ENCODE measurements around the gene ARID1B. TPM values are rescaled to one million over a fixed set of nuclear protein-coding genes. Genes with fewer than 3 reads are reported as not detected.

ARID1B gene
- total RNA-seq, 1 donor from 2014 or later: 67.5 TPM

DNA sequence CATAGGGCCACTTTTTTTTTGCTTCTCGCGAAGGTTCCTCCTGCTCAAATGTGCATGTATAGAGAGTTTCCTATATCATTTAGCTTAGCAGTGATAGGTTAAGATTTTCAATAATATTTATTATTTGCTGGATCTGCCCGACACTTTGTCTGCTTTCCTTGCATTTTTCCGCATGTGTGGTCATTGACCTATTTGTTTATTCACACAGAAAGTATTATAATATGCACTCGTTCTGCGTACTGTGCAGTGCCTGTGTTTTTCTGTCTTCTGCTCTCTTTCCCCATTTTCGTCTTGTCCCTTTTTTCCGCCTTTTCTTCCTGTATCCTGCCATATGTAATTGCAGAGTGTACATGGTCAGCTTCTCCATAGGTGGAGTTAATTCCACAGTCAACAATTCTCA, 290.3 kb downstream of the ARID1B start:
- Mint-ChIP-seq H3K4me1 (peaks cover 34% of the 10 kb centered on the region), H3K4me3 (no peak overlapping the region), H3K9me3 (no peaks in the 10 kb centered on the region), H3K36me3 (ENCODE audit: low read depth) (peaks cover 4% of the 10 kb centered on the region), H3K27ac (no peak overlapping the region), H3K27me3 (no peaks in the 10 kb centered on the region)
- no peak for DNase-seq
- intact Hi-C loops (cut with micrococcal nuclease): loop anchor here (5.0 kb wide), 1 partner anchor 35 kb away; no protein-coding TSS in a partner anchor

DNA sequence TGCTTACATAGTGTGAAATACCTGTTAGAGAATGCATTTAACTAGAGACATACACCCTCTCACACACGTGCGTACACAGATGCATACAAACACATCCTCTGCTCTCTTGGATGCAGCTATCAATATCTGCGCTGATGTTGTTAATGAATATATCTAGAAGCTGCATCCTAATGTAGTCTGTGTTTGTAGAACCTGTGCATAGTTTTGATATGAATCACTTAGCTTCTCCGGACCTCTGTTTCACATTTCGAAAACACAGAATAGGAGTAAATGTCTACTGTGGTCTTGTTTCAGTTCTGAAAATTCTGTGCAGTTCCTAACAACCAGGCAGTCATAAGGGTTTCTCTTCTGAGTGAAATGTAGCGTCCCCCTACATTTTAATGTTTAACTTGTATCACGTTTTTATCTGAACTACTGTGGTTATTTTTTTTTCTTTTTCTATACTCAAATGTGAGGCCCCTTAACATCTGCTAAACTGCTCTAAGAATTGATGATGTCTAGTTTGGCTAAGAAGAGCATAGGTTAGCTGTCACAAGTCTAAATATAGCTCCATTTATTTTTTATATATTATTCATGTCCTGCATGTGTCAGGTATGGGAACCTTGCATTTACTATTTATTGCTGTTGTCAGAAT, 291.6 kb downstream of the ARID1B start:
- peak; percentile 64 for DNase-seq
- peak overlapping the region; percentile 53 for H3K4me3 Mint-ChIP-seq
- H3K9me3 Mint-ChIP-seq: no peaks in the 10 kb centered on the region
- H3K4me1 Mint-ChIP-seq: peaks cover 31% of the 10 kb centered on the region
- intact Hi-C loops (cut with micrococcal nuclease): loop anchor here (1.0 to 5.0 kb wide), 5 partner anchors 7 to 90 kb away; no protein-coding TSS in a partner anchor
- H3K27me3 Mint-ChIP-seq: no peaks in the 10 kb centered on the region
- H3K27ac Mint-ChIP-seq: peak overlapping the region; percentile 77
- H3K36me3 Mint-ChIP-seq (ENCODE audit: low read depth): peaks cover 5% of the 10 kb centered on the region

DNA sequence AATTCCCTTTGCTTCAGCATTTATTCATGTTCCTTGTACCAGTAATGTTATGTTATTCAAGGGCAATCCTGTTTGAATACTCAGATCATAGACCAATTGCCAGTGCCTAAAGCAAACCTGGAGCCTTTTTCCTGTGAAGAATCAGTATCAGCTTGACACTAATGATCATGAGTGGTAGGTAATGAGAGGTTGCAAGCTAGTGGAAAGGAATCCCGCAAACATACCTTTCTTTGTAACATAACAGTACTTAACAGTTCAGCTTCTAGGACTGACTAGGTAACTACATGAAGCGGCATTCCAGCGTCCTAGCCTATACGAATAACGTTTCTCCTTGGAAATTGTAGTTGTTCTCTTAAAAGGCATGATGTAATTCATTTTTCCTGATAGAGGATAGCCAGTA, 292.4 kb downstream of the ARID1B start:
- no peaks in the 10 kb centered on the region for H3K9me3 Mint-ChIP-seq
- H3K4me3 Mint-ChIP-seq: no peak overlapping the region
- peaks cover 9% of the 10 kb centered on the region for H3K36me3 Mint-ChIP-seq (ENCODE audit: low read depth)
- intact Hi-C loops (cut with micrococcal nuclease): loop anchor here (1.0 to 5.0 kb wide), 4 partner anchors 13 to 91 kb away; no protein-coding TSS in a partner anchor
- peak overlapping the region; percentile 51 for H3K27ac Mint-ChIP-seq
- DNase-seq: no peak
- peaks cover 34% of the 10 kb centered on the region for H3K4me1 Mint-ChIP-seq
- H3K27me3 Mint-ChIP-seq: no peaks in the 10 kb centered on the region

- Mint-ChIP-seq H3K4me3 (no peak overlapping the region), H3K9me3 (no peaks in the 10 kb centered on the region), H3K27ac (no peak overlapping the region), H3K4me1 (peaks cover 38% of the 10 kb centered on the region), H3K27me3 (no peaks in the 10 kb centered on the region), H3K36me3 (ENCODE audit: low read depth) (peaks cover 8% of the 10 kb centered on the region)
- intact Hi-C loops (cut with micrococcal nuclease): no loop called here
- DNase-seq: no peak
These were observed 293.4 kb downstream of the ARID1B start for GRCh38 chr6:157070403-157071107.

- intact Hi-C loops (cut with micrococcal nuclease): no loop called here
- Mint-ChIP-seq H3K4me3 (no peak overlapping the region), H3K36me3 (ENCODE audit: low read depth) (peaks cover 8% of the 10 kb centered on the region), H3K4me1 (peaks cover 44% of the 10 kb centered on the region), H3K27me3 (no peaks in the 10 kb centered on the region), H3K9me3 (no peaks in the 10 kb centered on the region), H3K27ac (no peak overlapping the region)
- no peak for DNase-seq
These were observed 294.9 kb downstream of the ARID1B start for GRCh38 chr6:157072128-157072527.

DNA sequence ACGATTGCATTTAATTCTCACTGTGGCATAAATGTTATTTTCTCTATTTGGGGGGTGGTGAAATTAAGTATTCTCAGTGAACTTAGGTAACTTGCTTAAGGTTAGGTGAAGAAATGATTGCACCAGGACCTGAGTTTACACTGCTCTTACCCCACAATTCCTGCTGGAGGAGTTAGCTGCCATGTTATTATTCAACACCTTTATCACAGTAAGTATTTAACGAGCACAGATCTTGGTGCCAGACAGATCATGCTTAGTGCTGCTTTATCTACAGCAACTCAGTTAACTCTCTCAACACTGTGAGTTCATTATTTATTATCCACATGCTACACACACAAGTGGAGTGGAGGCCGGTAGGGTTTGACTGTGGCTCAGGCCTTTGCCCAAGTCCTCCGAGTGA, 296.4 kb downstream of the ARID1B start:
- no peak for DNase-seq
- peaks cover 12% of the 10 kb centered on the region for H3K36me3 Mint-ChIP-seq (ENCODE audit: low read depth)
- H3K4me3 Mint-ChIP-seq: no peak overlapping the region
- no peaks in the 10 kb centered on the region for H3K9me3 Mint-ChIP-seq
- H3K27me3 Mint-ChIP-seq: no peaks in the 10 kb centered on the region
- intact Hi-C loops (cut with micrococcal nuclease): no loop called here
- H3K27ac Mint-ChIP-seq: no peak overlapping the region
- peaks cover 41% of the 10 kb centered on the region for H3K4me1 Mint-ChIP-seq

DNA sequence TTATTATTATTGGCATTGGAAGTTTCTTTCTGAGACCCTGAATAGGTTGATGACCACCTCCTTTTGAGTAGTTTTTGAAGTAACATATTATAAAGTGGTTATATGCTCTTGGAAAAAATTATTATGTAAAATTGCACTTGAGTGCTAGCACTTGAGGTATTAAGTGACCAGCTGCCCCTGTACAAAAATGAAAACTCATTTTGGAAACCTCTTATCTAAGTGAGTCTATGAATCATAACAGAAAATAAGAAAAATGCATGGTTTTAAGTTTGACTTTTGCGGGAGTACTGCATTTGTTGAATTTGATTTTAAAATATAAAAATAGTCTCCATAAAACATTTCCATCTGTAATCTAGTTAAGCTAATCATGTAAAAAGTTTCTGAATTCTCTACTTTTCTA, 297.8 kb downstream of the ARID1B start:
- Mint-ChIP-seq H3K9me3 (no peaks in the 10 kb centered on the region), H3K27ac (no peak overlapping the region), H3K27me3 (no peaks in the 10 kb centered on the region), H3K36me3 (ENCODE audit: low read depth) (peaks cover 12% of the 10 kb centered on the region), H3K4me1 (peaks cover 35% of the 10 kb centered on the region), H3K4me3 (no peak overlapping the region)
- intact Hi-C loops (cut with micrococcal nuclease): no loop called here
- DNase-seq: no peak

DNA sequence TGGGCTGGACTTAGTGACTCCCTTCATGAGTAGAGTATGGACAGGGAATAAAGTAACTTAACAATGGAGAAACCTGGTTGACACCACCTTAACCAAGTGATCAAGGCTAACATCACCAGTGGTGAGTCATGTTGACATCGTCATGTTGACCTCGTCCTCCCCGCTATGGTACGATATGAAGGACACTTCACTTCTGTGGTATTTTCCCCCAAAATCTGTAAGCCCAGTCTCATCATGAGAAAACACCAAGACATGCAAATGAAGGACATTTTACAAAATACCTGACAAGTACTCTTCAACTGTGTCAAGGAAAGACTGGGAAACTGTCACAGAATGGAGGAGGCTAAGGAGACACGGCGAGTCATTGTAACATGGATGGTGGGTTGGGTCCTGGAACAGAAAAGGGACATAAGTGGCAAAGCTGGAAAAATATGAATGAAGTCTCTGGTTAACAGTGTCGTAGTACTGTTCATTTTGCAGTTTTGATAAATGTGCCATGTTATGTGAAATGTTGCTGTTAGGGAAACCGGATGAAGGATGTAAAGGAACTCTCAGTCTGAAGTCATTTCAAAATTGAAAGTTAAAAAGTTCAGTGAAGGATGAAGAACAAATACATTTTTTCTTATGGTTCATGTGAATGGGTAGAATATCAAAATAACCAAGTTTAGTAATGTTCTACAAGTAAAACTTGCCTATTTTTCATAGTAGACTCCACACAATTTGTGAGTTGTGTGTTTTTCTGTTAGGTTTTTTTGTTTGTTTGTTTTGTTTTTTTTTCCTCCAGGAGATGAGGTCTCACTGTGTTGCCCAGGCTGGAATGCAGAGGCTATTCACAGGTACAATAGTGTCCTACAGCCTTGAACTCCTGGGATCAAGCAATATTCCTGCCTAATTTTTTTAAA, 298.6 kb downstream of the ARID1B start:
- peak overlapping the region; percentile 77 for H3K4me3 Mint-ChIP-seq
- no peaks in the 10 kb centered on the region for H3K9me3 Mint-ChIP-seq
- peak; percentile 69 for DNase-seq
- peaks cover 12% of the 10 kb centered on the region for H3K36me3 Mint-ChIP-seq (ENCODE audit: low read depth)
- H3K4me1 Mint-ChIP-seq: peaks cover 36% of the 10 kb centered on the region
- intact Hi-C loops (cut with micrococcal nuclease): loop anchor here (1.0 kb wide), 4 partner anchors 7 to 33 kb away; no protein-coding TSS in a partner anchor
- peak overlapping the region; percentile 98 for H3K27ac Mint-ChIP-seq
- H3K27me3 Mint-ChIP-seq: no peaks in the 10 kb centered on the region

DNA sequence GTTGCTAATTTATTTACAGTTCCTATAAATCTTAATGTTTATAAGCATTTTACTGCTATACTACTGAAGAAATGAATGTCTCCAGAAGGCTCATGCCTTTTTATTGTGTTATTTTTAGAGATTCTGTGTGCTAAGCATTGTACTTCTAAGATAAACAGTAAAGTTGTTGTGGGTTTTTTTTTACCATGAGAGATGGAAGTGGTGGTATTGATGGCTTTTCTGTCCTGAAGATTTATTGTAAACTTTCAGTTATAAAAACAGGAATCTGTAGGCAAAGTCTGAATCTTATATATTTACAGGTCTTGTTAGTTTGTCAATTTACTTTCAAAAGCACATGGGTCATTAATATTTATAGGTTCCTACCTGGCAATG, 299.3 kb downstream of the ARID1B start:
- H3K4me1 Mint-ChIP-seq: peaks cover 36% of the 10 kb centered on the region
- H3K4me3 Mint-ChIP-seq: peak overlapping the region; percentile 25
- peak overlapping the region; percentile 98 for H3K27ac Mint-ChIP-seq
- H3K27me3 Mint-ChIP-seq: no peaks in the 10 kb centered on the region
- intact Hi-C loops (cut with micrococcal nuclease): loop anchor here (1.0 kb wide), 4 partner anchors 8 to 32 kb away; no protein-coding TSS in a partner anchor
- H3K9me3 Mint-ChIP-seq: no peaks in the 10 kb centered on the region
- H3K36me3 Mint-ChIP-seq (ENCODE audit: low read depth): peaks cover 12% of the 10 kb centered on the region
- no peak for DNase-seq

- peaks cover 40% of the 10 kb centered on the region for H3K4me1 Mint-ChIP-seq
- no peaks in the 10 kb centered on the region for H3K27me3 Mint-ChIP-seq
- H3K4me3 Mint-ChIP-seq: peak overlapping the region; percentile 20
- peak overlapping the region; percentile 62 for H3K27ac Mint-ChIP-seq
- H3K36me3 Mint-ChIP-seq (ENCODE audit: low read depth): peaks cover 12% of the 10 kb centered on the region
- intact Hi-C loops (cut with micrococcal nuclease): no loop called here
- DNase-seq: no peak
- H3K9me3 Mint-ChIP-seq: no peaks in the 10 kb centered on the region
These were observed 300.1 kb downstream of the ARID1B start for GRCh38 chr6:157077251-157077650.

DNA sequence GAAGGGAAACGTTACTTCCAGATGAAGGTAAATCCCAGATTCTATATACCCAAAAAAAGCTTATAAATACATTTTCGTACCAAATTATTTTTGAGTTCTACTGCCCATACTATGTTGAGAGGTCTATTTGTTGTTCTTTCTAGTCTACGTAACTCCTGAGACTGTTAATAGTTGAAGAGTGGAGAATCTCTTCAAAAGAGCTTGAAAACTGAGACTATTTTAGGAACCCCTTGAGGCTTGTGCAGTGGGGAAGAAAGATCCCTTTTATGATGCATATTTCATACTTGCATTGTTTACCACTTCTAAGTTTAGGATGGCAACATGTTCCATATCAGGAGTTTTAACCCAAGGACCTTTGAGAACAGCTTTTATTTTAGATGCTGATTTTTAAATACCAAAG, 301.1 kb downstream of the ARID1B start:
- no peak overlapping the region for H3K4me3 Mint-ChIP-seq
- peaks cover 12% of the 10 kb centered on the region for H3K36me3 Mint-ChIP-seq (ENCODE audit: low read depth)
- H3K27me3 Mint-ChIP-seq: no peaks in the 10 kb centered on the region
- no peak overlapping the region for H3K27ac Mint-ChIP-seq
- no peak for DNase-seq
- intact Hi-C loops (cut with micrococcal nuclease): no loop called here
- H3K4me1 Mint-ChIP-seq: peaks cover 40% of the 10 kb centered on the region
- H3K9me3 Mint-ChIP-seq: no peaks in the 10 kb centered on the region

DNA sequence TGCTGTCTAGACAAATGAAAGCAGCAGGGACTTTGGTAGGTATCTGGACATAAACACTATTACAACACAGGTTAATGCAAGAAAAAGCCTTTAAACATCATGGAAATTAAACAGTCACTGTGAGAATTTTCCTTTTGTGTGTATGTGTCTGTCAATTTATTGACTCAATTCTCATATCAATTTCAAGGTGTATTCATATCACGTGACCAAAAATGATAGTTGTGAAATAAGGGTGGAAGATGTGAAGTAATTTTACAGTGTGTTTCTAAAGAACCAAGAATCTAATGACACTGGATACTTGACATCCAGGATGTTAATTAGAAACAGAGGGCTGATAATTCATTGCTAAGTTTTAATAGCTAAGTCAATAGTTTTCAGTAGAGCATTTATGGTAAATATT, 302.1 kb downstream of the ARID1B start:
- Mint-ChIP-seq H3K27ac (no peak overlapping the region), H3K9me3 (no peaks in the 10 kb centered on the region), H3K27me3 (no peaks in the 10 kb centered on the region), H3K4me1 (peaks cover 34% of the 10 kb centered on the region), H3K36me3 (ENCODE audit: low read depth) (peaks cover 9% of the 10 kb centered on the region), H3K4me3 (no peak overlapping the region)
- intact Hi-C loops (cut with micrococcal nuclease): no loop called here
- DNase-seq: no peak

- H3K27ac Mint-ChIP-seq: no peak overlapping the region
These were observed 302.6 kb downstream of the ARID1B start for GRCh38 chr6:157079771-157080170.

DNA sequence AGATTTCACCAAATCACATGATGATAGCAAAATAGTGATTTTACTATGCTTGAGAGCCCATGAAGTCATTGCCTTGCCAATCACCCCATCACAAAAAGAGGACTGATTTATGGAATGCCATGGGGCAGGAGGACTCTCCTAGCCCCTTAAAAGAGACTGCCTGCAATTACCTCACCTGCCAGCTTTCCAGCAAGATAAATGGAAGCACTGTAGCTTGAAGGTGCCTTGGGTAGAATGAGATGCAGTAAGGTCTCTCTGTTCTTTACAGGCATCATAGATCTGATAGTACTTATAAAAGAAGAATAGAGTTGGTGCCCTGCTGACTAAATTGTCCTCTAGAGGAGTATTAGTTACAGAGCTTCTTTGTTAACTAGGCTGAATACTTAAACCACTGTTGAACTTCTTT, 303.8 kb downstream of the ARID1B start:
- intact Hi-C loops (cut with micrococcal nuclease): no loop called here
- DNase-seq: no peak
- Mint-ChIP-seq H3K36me3 (ENCODE audit: low read depth) (peaks cover 16% of the 10 kb centered on the region), H3K27ac (no peak overlapping the region), H3K27me3 (no peaks in the 10 kb centered on the region), H3K4me1 (peaks cover 25% of the 10 kb centered on the region), H3K9me3 (no peaks in the 10 kb centered on the region), H3K4me3 (no peak overlapping the region)

More at GRCh38 chr6:157079771-157080170, 302.6 kb downstream of the ARID1B start:
- intact Hi-C loops (cut with micrococcal nuclease): no loop called here
- Mint-ChIP-seq H3K4me1 (peaks cover 32% of the 10 kb centered on the region), H3K27me3 (no peaks in the 10 kb centered on the region), H3K36me3 (ENCODE audit: low read depth) (peaks cover 8% of the 10 kb centered on the region), H3K4me3 (no peak overlapping the region), H3K9me3 (no peaks in the 10 kb centered on the region)
- DNase-seq: no peak
